Stimulated activated CD8-positive, alpha-beta memory T cell treated with anti-CD3 and anti-CD28 coated beads, Interleukin-15, amount 100 ng/mL, for 48 hours (primary cell): ENCODE data around the gene SDHAF4.
"Not testable (repeated sequence)": the region's sequence is repeated elsewhere in the genome, so short reads cannot be mapped to it uniquely, and the experiment has no call there.

Experiments used
- DNase-seq, 2 donors: peaks; one replicate each; pipeline ENCODE4 v3.0.0-alpha.2; 2020; ENCODE audit warnings: low read depth in 2 of 2

Gene SDHAF4

GRCh38 chr6:70566751-70567382 lies at the start of gene SDHAF4:
SDHAF4 (plus strand) TSS chr6:70566930; CDS start chr6:70566941, 11 bp downstream.
- peak; percentile 88 to 92 for DNase-seq

GRCh38 chr6:70518723-70519122 lies 48.0 kb upstream of the SDHAF4 start:
- DNase-seq = no peak

- no peak for DNase-seq
Observed at GRCh38 chr6:70520575-70520974, 46.2 kb upstream of the SDHAF4 start.

- DNase-seq = no peak
Observed at GRCh38 chr6:70524721-70525286, 41.9 kb upstream of the SDHAF4 start.

- DNase-seq = no peak
Observed at GRCh38 chr6:70527071-70527737, 39.5 kb upstream of the SDHAF4 start.

- no peak for DNase-seq
Observed at GRCh38 chr6:70530023-70530422, 36.7 kb upstream of the SDHAF4 start.

GRCh38 chr6:70531133-70531532 lies 35.6 kb upstream of the SDHAF4 start:
- DNase-seq = no peak

GRCh38 chr6:70537266-70537665 lies 29.5 kb upstream of the SDHAF4 start:
- no peak for DNase-seq

- DNase-seq = no peak
Observed at GRCh38 chr6:70538376-70538775, 28.4 kb upstream of the SDHAF4 start.

- DNase-seq = no peak
Observed at GRCh38 chr6:70547313-70547712, 19.4 kb upstream of the SDHAF4 start.

- no peak for DNase-seq
Observed at GRCh38 chr6:70547905-70548304, 18.8 kb upstream of the SDHAF4 start.

GRCh38 chr6:70549327-70549726 lies 17.4 kb upstream of the SDHAF4 start:
- DNase-seq = no peak

- no peak for DNase-seq
Observed at GRCh38 chr6:70551566-70551965, 15.2 kb upstream of the SDHAF4 start.

- DNase-seq = not testable (repeated sequence)
Observed at GRCh38 chr6:70552286-70552940, 14.3 kb upstream of the SDHAF4 start.

GRCh38 chr6:70552974-70553373 lies 13.8 kb upstream of the SDHAF4 start:
- no peak for DNase-seq

- DNase-seq = no peak
Observed at GRCh38 chr6:70557998-70558397, 8.7 kb upstream of the SDHAF4 start.

GRCh38 chr6:70562401-70562800 lies 4.3 kb upstream of the SDHAF4 start:
- DNase-seq = not testable (repeated sequence)

- no peak for DNase-seq
Observed at GRCh38 chr6:70563530-70563929, 3.2 kb upstream of the SDHAF4 start.

GRCh38 chr6:70574643-70575042 lies 7.9 kb downstream of the SDHAF4 start:
- DNase-seq = no peak

- no peak for DNase-seq
Observed at GRCh38 chr6:70575899-70576495, 9.3 kb downstream of the SDHAF4 start.

GRCh38 chr6:70586114-70586513 lies 19.4 kb downstream of the SDHAF4 start:
- DNase-seq = no peak

GRCh38 chr6:70590400-70590799 lies 23.7 kb downstream of the SDHAF4 start:
- DNase-seq = no peak
